PFSK-1 (cell line): ENCODE measurements around the gene TOP2A.

Experiments used
- FOXP2 ChIP-seq: optimal IDR thresholded peaks from 2 replicates; pipeline ENCODE3; 2011; ENCODE audit warnings: borderline replicate concordance, control low read depth, inconsistent platforms; ENCODE audit not compliant: insufficient read depth; ENCODE audit errors: extremely low read length, extremely low read depth
- POLR2AphosphoS5 ChIP-seq: IDR thresholded peaks from 2 replicates; pipeline ENCODE4 v1.6.1; 2012; ENCODE audit warnings: low read depth, mild to moderate bottlenecking, control low read depth, low read length, moderate library complexity
- SIN3A ChIP-seq: IDR thresholded peaks from 2 replicates; pipeline ENCODE4 v1.6.1; 2012; ENCODE audit warnings: mild to moderate bottlenecking, low read length, moderate library complexity, borderline replicate concordance; ENCODE audit not compliant: insufficient read depth
- TAF1 ChIP-seq: IDR thresholded peaks from 2 replicates; pipeline ENCODE4 v1.6.1; 2012; ENCODE audit warnings: low read length, control low read depth, borderline replicate concordance; ENCODE audit not compliant: insufficient read depth
- TF ChIP-seq, protein P1 (sequence below), 2 experiments: IDR thresholded peaks; 2 replicates each; pipeline versions ENCODE4 v1.6.1 to v1.8.0; 2011 to 2012; ENCODE audit warnings: low read depth in 2 of 2, low read length in 2 of 2, control low read depth in 1 of 2, inconsistent platforms in 1 of 2, mild to moderate bottlenecking in 1 of 2, moderate library complexity in 1 of 2; ENCODE audit not compliant: insufficient read depth in 1 of 2

Gene TOP2A

DNA sequence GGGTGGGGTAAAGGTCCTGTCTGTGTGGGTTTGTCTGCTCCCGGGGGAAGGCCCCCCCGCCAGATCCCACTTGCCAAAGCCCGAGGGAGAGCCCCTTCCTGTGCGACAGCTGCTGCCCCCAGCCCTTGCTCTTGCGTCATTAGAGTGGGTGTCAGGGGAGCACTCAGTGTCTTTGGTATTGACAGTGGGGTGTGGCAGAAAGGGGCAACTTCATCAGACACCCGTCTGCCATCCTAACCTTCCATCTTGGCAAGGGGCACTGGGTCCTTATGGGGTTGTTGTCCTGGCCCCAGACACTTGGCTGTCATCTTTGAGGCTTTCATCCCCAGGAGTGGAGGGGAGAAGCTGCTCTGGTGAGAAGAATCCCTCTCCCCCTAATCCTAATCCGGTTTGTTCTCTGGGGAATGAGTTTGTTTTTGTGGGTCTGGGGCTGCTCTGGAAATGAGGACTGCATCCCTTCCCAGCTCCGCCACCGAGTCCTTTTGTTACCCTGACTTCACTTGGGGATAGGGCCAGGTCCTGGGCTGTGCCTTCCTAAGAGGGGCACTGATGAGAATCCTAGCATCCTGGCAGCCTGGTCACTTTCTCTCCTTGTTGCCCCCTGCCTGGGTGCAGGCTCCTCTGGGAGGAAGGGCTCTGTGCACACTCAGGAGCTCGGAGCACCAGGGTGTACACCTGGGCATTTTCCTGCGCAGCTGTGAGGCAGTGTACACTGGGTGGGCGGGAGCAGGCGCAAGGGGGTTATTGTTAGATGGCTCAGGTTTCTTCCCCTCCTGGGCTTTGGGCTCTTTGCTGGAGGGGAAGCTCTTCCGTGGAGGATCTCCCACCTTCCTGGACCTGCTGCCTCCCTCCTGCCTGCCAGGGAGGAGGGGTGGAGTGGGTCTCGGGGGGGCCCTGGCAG, 74.2 kb downstream of the TOP2A start:
- TF ChIP-seq TAF1 (no peak), SIN3A (no peak), POLR2AphosphoS5 (0 out of 2 replicates have a peak, but pooled peaks have one; percentile 15), FOXP2 (no peak)
- TF ChIP-seq, protein P1, sequence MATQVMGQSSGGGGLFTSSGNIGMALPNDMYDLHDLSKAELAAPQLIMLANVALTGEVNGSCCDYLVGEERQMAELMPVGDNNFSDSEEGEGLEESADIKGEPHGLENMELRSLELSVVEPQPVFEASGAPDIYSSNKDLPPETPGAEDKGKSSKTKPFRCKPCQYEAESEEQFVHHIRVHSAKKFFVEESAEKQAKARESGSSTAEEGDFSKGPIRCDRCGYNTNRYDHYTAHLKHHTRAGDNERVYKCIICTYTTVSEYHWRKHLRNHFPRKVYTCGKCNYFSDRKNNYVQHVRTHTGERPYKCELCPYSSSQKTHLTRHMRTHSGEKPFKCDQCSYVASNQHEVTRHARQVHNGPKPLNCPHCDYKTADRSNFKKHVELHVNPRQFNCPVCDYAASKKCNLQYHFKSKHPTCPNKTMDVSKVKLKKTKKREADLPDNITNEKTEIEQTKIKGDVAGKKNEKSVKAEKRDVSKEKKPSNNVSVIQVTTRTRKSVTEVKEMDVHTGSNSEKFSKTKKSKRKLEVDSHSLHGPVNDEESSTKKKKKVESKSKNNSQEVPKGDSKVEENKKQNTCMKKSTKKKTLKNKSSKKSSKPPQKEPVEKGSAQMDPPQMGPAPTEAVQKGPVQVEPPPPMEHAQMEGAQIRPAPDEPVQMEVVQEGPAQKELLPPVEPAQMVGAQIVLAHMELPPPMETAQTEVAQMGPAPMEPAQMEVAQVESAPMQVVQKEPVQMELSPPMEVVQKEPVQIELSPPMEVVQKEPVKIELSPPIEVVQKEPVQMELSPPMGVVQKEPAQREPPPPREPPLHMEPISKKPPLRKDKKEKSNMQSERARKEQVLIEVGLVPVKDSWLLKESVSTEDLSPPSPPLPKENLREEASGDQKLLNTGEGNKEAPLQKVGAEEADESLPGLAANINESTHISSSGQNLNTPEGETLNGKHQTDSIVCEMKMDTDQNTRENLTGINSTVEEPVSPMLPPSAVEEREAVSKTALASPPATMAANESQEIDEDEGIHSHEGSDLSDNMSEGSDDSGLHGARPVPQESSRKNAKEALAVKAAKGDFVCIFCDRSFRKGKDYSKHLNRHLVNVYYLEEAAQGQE (IDR thresholded peaks at IDR 0.05; ENCODE audit: insufficient read depth in 1 of 2, low read depth in 2 of 2, low read length in 2 of 2) = 0 out of 4 replicates have a peak, but pooled peaks of 1 of the 2 experiments have one; percentile 6

DNA sequence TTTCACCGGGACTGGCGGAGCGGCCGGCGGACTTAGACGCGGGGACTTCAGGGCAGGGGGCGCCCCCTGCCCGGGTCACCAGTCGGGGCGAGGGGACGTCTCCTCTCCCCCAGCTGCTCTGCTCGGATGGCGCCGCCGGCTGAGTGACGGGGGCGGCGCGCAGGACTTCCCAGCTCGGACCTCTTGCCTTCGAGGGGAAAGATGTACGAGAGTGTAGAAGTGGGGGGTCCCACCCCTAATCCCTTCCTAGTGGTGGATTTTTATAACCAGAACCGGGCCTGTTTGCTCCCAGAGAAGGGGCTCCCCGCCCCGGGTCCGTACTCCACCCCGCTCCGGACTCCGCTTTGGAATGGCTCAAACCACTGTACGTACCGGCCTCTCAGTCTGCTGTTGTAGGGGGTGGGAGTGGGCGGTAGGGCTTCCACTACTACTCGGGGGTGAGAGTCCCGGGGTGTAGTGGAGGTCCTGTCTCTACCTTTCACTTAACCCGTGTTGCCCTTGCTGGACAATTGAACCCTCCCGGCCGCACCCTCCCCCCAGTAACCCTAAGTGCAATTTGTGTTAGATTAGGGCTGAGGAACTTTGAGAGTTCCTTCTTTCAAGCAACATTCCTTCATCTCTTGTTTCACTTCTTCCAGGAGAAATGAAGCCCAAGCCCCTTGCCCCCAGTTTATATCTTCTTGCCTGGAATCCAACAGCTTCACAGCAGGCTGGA, 75.0 kb downstream of the TOP2A start:
- TF ChIP-seq TAF1 = no peak
- TF ChIP-seq SIN3A = 0 out of 2 replicates have a peak, but pooled peaks have one; percentile 3

DNA sequence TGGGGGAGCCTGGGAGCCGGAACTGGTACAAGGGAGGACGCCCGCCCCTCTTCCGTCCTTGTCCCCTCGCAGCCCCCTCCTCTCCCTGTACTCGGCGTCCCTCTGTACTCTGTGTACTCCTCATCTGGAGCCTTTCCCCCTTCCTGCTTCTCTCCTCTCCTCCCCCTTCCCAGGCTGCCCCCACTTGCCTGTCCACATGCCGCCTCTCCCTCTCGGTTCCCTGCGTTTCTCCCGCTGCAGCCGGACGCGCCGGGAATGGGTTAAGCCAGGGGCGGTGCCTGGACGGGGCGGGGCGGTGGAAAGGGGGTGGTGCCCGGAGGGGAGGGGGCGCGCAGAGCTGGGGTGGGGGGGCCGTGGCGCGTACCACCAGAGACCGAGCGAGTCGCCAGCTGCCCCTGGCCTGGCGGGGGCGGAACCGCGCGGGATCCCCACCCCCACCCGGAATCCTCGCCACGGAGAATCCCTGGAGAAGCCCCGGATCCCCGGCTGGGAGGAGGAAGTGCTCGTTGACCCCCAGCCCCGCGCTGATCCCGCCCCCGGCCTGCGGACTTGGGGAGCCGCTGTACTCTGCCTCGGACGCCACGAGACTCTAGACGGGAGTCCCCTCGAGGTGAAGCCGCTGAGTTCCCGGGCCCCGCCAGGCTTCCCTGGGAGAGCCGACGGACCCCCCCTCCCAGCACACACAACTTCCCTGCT, 75.7 kb downstream of the TOP2A start:
- TF ChIP-seq, protein P1 (IDR thresholded peaks at IDR 0.05; ENCODE audit: insufficient read depth in 1 of 2, low read depth in 2 of 2, low read length in 2 of 2) = no peak
- TF ChIP-seq FOXP2 = peak; percentile 45
- TF ChIP-seq SIN3A = peak; percentile 67; the same call in 1 of the 2 replicates

DNA sequence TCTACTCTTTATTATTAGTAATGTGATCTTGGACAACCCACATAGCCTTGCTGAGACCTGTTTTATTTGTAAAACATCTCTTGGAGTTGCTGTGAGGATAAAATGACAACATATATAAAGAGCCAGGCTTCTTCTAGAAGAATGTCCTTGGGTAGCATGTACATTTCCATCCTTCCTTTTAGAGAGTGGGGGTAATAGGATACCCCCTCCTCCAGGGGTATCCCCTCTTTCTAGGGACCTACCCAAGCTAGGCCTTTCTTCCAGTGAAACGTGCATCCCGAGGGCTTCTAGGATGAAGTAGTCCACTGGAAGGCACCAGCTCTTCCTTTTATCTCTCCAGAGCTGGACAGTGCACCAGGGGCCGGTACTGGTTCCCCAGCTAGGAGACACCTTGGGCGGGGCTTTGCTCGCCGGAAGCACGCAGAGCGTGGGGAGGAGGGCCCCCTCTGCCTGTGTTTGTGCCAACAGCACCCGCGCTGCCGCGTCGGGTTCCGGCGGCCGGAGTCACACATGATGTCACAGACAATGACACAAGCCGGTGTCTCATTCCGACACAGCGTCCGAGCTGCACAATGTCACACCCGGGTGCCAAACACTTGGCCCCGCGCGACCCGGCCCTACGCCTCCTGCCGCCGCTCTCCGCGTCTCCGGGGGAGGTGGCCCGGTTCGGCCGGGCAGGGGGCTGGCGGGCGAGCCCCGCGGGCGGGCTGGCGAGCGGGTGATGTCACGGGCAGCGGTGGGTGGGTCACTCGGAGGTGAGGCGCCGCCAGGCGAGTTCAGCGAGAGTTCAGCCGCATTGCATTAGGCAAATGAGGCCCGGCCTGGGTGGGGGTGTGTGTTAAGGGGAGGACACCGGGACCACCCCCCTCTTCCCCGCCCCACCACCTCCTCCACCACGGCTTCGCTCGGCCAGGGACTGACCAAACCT, 76.6 kb downstream of the TOP2A start:
- TF ChIP-seq TAF1 = peak; percentile 40; the same call in 1 of the 2 replicates
- TF ChIP-seq FOXP2 = peak; percentile 98
- TF ChIP-seq SIN3A = peak; percentile 85; the same call in 1 of the 2 replicates
- TF ChIP-seq, protein P1 (IDR thresholded peaks at IDR 0.05; ENCODE audit: insufficient read depth in 1 of 2, low read depth in 2 of 2, low read length in 2 of 2) = peak; percentile 66 to 84
- no peak; the same call in 1 of the 2 replicates for TF ChIP-seq POLR2AphosphoS5

DNA sequence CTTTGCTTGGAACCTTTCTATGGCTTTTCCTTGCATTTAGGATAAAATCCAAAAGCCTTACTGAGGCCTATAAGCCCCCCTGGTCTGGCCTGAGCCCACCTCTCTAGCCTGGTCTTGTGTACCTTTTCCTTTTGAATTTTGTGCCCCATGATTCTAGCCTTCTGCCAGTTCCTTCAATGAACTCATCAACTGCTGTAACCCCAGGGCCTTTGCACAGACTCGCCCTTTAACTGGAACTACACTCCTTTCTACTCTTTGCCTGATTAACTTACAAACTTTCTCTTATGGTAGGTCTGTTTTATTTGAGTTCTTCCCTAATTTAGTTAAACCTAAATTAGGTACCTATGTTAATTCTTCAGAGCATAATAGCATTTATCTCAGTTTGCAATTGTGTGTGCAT, 77.4 kb downstream of the TOP2A start:
- no peak for TF ChIP-seq POLR2AphosphoS5
- TF ChIP-seq FOXP2 = no peak
- TF ChIP-seq, protein P1 (IDR thresholded peaks at IDR 0.05; ENCODE audit: insufficient read depth in 1 of 2, low read depth in 2 of 2, low read length in 2 of 2) = no peak
- TF ChIP-seq SIN3A = no peak
- no peak for TF ChIP-seq TAF1
